Activated CD4-positive, alpha-beta T cell treated with anti-CD3 and anti-CD28 coated beads, Interleukin-2, Interleukin-6, amounts not matched to agents 100 ng/mL and 50 ng/mL, durations not matched to agents 16 hours and 8 hours (primary cell): ENCODE data around the gene CAPN10.
"Not testable (repeated sequence)": the region's sequence is repeated elsewhere in the genome, so short reads cannot be mapped to it uniquely, and the experiment has no call there.

Source experiments
- DNase-seq: peaks from one replicate; pipeline ENCODE4 v3.0.0-alpha.2; 2020

CAPN10 gene

GRCh38 chr2:240586198-240586918 lies at the start of gene CAPN10:
Gene CAPN10 (plus strand): TSS chr2:240586734. CDS start chr2:240586912, 178 bp downstream.
- DNase-seq, result peak; percentile 98

GRCh38 chr2:240538031-240538780 lies 48.3 kb upstream of the CAPN10 start:
- DNase-seq, result no peak

- not testable (repeated sequence) for DNase-seq
Observed at GRCh38 chr2:240539101-240539500, 47.4 kb upstream of the CAPN10 start.

GRCh38 chr2:240539906-240540305 lies 46.6 kb upstream of the CAPN10 start:
- no peak for DNase-seq

- DNase-seq, result no peak
Observed at GRCh38 chr2:240551288-240551687, 35.2 kb upstream of the CAPN10 start.

- DNase-seq, result no peak
Observed at GRCh38 chr2:240551811-240552210, 34.7 kb upstream of the CAPN10 start.

GRCh38 chr2:240553956-240554480 lies 32.5 kb upstream of the CAPN10 start:
- no peak for DNase-seq

GRCh38 chr2:240554767-240555493 lies 31.6 kb upstream of the CAPN10 start:
- DNase-seq, result no peak

GRCh38 chr2:240555541-240556250 lies 30.8 kb upstream of the CAPN10 start:
- no peak for DNase-seq

- peak; percentile 81 for DNase-seq
Observed at GRCh38 chr2:240556553-240557100, 29.9 kb upstream of the CAPN10 start.

- DNase-seq, result no peak
Observed at GRCh38 chr2:240557101-240557751, 29.3 kb upstream of the CAPN10 start.

- peak; percentile 85 for DNase-seq
Observed at GRCh38 chr2:240557808-240558207, 28.7 kb upstream of the CAPN10 start, which contains the start of gene ANKMY1. Gene ANKMY1 (minus strand): TSS chr2:240557988. CDS start chr2:240557335, 653 bp downstream.

GRCh38 chr2:240558236-240558761 lies 28.2 kb upstream of the CAPN10 start:
- no peak for DNase-seq

GRCh38 chr2:240559286-240559685 lies 27.2 kb upstream of the CAPN10 start:
- peak; percentile 38 for DNase-seq

GRCh38 chr2:240560084-240560479 lies 26.5 kb upstream of the CAPN10 start, which contains the start of gene DUSP28:
Gene DUSP28 (plus strand): TSS chr2:240560357. CDS start chr2:240560685, 328 bp downstream.
- peak; percentile 94 for DNase-seq

GRCh38 chr2:240560480-240561324 lies 25.8 kb upstream of the CAPN10 start:
- DNase-seq, result peak; percentile 100

- peak; percentile 60 for DNase-seq
Observed at GRCh38 chr2:240561325-240561971, 25.1 kb upstream of the CAPN10 start.

GRCh38 chr2:240563231-240563630 lies 23.3 kb upstream of the CAPN10 start:
- DNase-seq, result not testable (repeated sequence)

GRCh38 chr2:240563951-240564560 lies 22.5 kb upstream of the CAPN10 start:
- DNase-seq, result no peak
